Subcutaneous adipose tissue (tissue), 4 donors: Measurements from ENCODE around the gene BCAS4. TPM values are rescaled to one million over a fixed set of nuclear protein-coding genes. Genes with fewer than 3 reads are reported as not detected.

Experiments used
- CTCF ChIP-seq: fragments of 450-650 bp; IDR thresholded peaks from one replicate; pipeline ENCODE4 v1.5.1; 2016; ENCODE audit warnings: low read depth, mild to moderate bottlenecking, control low read depth, antibody characterized with exemption, moderate library complexity
- total RNA-seq, 4 donors: library from RNA; depleted of rRNA; stranded (reverse); fragments of >200 nt; gene quantifications; one replicate each; pipeline ENCODE4 v1.1.0, GENCODE V29; 2016

The BCAS4 gene
- total RNA-seq, 4 donors from 2014 or later, result 0.49 to 14.8 (median 4.3) TPM

- TF ChIP-seq CTCF, result no peak
These were observed 106.4 kb downstream of the BCAS4 start for GRCh38 chr20:50901301-50901700.

DNA sequence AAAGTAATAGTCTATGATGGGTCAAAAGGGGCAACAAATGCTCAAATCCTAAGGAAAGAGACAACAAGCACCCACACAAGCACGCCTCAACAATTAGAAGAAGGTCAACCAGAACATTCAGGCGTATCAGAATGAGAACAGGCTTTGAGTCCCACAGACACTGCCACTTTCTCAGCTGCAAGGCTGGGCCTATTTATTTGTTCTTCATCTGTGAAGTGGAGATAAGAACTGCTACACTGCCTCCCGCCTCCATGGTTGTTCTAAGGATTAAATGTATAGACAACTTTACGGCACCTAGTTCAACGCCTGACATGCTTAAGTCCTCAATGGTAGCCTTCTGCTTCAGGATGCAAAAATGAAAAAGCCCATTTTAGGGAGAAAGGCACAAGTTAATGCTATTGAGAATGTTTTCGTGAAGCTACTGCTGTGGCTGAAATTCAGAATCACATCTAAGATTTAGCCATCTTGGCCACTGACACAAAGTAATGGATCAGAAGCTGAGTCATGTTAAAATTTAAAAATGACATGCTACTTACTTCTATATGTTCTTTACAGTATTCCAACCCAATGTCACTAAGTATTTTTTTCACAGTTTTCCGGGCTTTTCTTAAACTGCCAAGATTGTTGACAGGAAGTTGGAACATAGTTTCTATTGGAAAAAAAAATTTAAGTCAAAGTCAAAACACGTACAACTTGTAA lies 108.6 kb downstream of the BCAS4 start:
- no peak for TF ChIP-seq CTCF

GRCh38 chr20:50904067-50904570 lies 109.3 kb downstream of the BCAS4 start:
- no peak for TF ChIP-seq CTCF

GRCh38 chr20:50909413-50909812 lies 114.6 kb downstream of the BCAS4 start:
- no peak for TF ChIP-seq CTCF

- TF ChIP-seq CTCF, result no peak
These were observed 116.2 kb downstream of the BCAS4 start for GRCh38 chr20:50911030-50911429.

GRCh38 chr20:50911716-50912115 lies 116.9 kb downstream of the BCAS4 start:
- no peak for TF ChIP-seq CTCF

DNA sequence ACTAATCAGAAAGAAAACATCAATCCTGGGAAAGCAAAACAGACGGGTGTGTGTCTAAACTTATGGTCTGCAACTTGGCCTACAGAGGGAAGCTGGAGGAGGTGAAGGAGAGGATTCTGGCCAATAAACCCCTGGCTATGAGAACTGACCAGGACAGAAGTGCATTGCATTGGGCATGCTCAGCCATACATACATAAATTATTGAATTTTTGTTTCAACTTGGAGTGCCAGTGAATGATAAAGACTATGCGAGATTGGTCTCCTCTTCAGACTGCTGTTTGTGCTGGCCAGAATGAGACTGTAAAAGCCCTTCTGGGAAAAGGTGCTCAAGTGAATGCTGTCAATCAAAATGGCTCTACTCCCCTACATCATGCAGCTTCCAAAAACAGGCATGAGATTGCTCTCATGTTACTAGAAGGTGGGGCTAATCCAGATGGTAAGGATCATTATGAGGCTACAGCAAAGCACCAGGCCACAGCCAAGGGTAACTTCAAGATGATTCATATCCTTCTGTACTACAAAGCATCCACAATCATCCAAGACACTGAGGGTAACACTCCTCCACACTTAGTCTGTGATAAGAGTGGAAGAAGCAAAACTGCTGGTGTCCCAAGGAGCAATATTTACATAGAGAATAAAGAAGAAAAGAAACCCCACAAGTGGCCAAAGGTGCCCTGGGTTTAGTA lies 119.0 kb downstream of the BCAS4 start:
- TF ChIP-seq CTCF, result no peak
